Kasumi-1 (cell line): Measurements from ENCODE around the gene RBM12.
"Not testable (repeated sequence)": the region's sequence is repeated elsewhere in the genome, so short reads cannot be mapped to it uniquely, and the experiment has no call there.

ENCODE experiments used
- DNase-seq, 2 experiments: peaks; one replicate each; lab custom pipeline; 2025; lab: John Stamatoyannopoulos, UW

The RBM12 gene

GRCh38 chr20:35698298-35699126 is 33.8 kb upstream of the RBM12 start:
- peak; percentile 44 to 52 for DNase-seq

- DNase-seq, result no peak
Measured at GRCh38 chr20:35697696-35698297, 33.1 kb upstream of the RBM12 start.

GRCh38 chr20:35695978-35696377 is 31.3 kb upstream of the RBM12 start:
- DNase-seq, result no peak

GRCh38 chr20:35695245-35695749 is 30.6 kb upstream of the RBM12 start:
- no peak for DNase-seq

- DNase-seq, result no peak
Measured at GRCh38 chr20:35690265-35690664, 25.6 kb upstream of the RBM12 start.

- not testable (repeated sequence) for DNase-seq
Measured at GRCh38 chr20:35686872-35687271, 22.2 kb upstream of the RBM12 start.

- DNase-seq, result not testable (repeated sequence)
Measured at GRCh38 chr20:35685368-35685767, 20.7 kb upstream of the RBM12 start.

GRCh38 chr20:35681960-35682359 is 17.3 kb upstream of the RBM12 start:
- no peak for DNase-seq

- peak; percentile 75 to 77 for DNase-seq
Measured at GRCh38 chr20:35680452-35681183, 15.9 kb upstream of the RBM12 start.

- DNase-seq, result no peak
Measured at GRCh38 chr20:35674921-35675320, 10.2 kb upstream of the RBM12 start.

GRCh38 chr20:35673884-35674283 is 9.2 kb upstream of the RBM12 start:
- no peak for DNase-seq

- DNase-seq, result no peak
Measured at GRCh38 chr20:35669681-35670080, 5.0 kb upstream of the RBM12 start.

GRCh38 chr20:35669221-35669620 is 4.5 kb upstream of the RBM12 start:
- DNase-seq, result no peak

- DNase-seq, result no peak
Measured at GRCh38 chr20:35665949-35666288, 1.2 kb upstream of the RBM12 start.

- peak; percentile 42 to 45 for DNase-seq
Measured at GRCh38 chr20:35663516-35664465, 909 bp downstream of the RBM12 start.

- no peak for DNase-seq
Measured at GRCh38 chr20:35662551-35662950, 2.1 kb downstream of the RBM12 start.

- DNase-seq, result no peak
Measured at GRCh38 chr20:35661908-35662307, 2.8 kb downstream of the RBM12 start.

GRCh38 chr20:35661053-35661452 is 3.6 kb downstream of the RBM12 start:
- DNase-seq, result no peak

GRCh38 chr20:35660122-35660937 is 4.4 kb downstream of the RBM12 start:
- no peak for DNase-seq

GRCh38 chr20:35657271-35657670 is 7.4 kb downstream of the RBM12 start:
- no peak for DNase-seq

GRCh38 chr20:35654415-35654814 is 10.3 kb downstream of the RBM12 start:
- no peak for DNase-seq
